Stimulated activated CD8-positive, alpha-beta memory T cell treated with anti-CD3 and anti-CD28 coated beads, Interleukin-12 subunit alpha, Interleukin-12 subunit beta, amount 100 ng/mL, for 24 hours (primary cell): ENCODE results near the gene PCDH9.
"Not testable (repeated sequence)": the region's sequence is repeated elsewhere in the genome, so short reads cannot be mapped to it uniquely, and the experiment has no call there.

Experiments used
- DNase-seq: peaks from one replicate; pipeline ENCODE4 v3.0.0-alpha.2; 2020; ENCODE audit errors: extremely low read depth

PCDH9 gene

DNA sequence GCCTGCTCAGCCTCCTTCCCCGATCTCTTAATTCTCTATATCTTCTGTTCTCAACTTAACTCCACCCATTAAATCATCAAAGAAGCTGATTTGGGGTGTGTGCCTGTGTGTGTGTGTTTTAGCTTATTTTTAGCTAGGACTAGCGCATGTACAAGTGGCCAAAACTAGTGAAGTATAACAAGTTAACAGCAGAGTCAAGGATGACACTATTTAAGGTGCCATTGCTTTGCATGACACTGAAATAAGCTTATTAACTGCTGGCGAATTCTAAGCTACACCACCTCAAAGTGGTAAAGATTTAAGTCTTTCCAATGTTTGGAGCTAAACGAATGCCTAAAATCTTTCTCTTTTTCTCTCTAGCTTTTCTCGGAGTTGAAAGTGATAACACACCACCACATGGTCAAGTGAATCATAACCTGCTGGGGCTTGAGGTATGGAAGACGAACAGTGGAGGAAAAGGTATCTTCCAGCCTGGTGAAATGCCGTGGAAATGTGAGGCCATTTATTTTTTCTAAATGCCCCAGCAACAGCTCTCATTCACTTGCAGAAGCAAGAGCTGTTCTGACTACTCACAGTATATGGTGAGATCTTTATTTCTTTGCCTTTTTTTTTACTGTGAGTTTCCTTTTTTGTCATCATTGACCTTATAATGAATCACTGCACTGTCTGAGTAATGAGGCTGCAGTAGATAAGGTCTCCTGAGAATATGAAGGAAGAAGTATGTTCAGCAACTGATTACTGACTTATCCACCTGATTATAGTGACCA is 570.3 kb downstream of the PCDH9 start:
- no peak for DNase-seq

DNA sequence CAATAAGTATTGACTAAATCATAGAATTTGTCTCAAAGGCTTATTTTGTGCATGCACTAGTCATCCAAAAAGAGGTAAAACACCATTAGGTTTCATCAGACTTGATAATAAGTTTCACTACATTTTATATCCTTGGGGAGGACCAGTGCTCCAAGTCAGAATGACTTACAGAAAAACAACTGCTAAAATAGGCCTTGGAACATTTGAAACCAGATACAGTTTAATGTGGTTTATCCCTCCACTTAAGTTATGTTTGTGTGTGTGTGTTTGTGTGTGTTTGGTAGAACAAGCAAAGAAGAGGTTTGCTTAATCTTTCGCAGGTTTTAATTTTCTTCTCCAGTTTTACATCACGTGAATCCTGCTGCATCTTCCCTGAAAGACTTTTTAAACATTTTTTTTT is 570.9 kb downstream of the PCDH9 start:
- no peak for DNase-seq

DNA sequence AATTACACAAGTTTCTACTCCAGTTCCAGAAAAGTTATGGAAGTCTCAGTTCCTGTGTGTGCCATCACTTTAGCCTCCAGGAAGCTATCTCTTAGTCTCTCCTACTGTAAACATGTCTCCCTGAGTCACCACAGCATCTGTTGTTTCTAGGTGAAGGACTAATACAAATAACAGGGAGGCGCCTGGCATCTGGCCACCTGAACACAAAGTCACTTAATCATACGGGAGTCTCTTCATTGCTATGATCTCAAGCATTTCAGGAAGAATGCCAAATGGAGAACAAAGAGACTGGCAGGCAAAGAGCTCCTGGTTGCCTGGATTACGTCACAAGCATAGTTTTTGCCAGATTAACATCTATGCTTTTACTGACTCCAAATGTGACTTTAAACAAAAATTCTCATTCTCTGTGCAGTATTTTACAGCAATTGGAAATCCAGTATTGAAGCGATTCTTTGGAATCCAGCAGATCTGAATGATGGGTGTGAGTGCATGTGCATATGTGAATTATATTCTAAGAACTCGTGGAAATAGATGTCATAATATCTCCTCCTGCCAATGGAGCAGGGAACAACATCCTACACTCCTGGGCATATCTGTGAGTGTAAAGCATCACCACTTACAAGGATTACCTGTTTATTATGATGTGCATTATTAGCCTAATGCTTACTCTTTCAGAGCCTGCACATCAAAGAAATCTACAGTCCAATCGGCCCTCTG is 572.8 kb downstream of the PCDH9 start:
- DNase-seq: no peak

DNA sequence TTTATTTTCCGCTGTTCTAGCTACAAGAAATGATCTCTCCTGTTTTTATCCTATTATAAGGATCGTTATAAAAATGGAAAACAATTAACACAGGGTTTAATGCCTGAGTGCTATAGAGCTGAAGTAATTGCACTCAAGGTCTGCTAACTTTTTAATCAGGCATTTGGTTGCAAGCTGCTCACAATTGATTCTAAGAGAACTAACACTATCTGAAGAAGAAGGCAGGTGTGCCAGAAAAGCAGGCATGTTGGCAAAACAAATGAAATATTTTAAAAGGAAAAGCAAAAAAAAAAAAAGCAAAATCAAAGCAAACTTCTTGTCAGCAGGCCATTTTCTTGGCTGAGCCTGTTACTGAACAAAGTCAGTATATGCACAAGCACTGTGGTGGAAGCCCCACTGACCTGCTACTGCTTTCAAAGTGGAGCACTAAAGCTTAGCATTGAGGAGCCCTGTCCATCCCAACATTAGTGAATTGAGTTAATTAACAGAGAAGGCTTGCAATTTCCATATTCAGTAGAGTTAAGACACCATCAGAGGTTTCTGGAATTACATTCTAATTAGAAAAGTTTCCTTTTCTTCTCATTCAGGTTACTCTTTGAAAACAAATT is 574.2 kb downstream of the PCDH9 start:
- no peak for DNase-seq

DNA sequence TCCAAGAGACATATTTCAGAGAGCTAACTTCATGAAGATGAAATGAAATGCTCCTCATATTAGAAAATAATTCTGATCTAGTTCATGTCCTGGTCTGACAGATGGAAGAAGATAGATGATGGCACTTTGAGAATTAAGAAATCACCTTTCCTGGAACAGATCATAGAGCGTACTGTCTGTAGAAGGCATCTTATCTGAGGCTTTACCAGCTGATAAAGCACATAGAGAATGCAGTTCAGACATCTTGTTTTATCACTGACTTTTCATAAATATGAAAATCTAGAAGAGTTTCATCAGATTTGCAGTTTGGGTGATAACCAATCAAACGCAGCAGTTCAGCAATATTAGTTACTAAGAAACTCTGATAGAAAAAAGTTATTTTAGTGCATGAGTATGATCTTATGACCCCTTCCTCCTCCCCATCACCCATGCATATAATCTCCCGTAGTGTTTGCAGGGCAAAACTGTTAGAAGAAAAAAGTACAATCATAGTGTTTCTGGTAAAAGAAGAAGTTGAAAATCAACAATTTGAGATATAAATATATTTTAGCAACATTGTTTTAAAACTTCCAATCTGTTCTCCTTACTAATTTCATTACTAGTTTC is 585.2 kb downstream of the PCDH9 start:
- DNase-seq: no peak

DNA sequence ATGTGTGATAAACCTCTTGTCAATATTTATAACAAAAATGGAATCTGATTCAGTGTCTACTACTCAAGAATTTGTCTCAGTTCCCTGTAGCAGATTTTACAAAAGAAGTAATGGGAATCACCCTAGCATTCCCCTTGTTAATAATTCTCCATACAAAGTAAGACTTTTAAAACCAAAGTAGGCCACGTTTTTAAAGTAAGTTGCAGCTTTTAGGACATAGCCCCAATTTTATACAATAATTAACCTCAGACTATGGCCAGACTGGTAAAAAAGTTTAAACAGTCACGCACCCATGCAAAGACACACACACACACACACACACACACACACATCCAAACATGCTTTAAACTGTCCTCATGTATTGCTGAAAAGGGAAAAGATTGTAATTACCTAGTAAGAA is 589.9 kb downstream of the PCDH9 start:
- no peak for DNase-seq

DNA sequence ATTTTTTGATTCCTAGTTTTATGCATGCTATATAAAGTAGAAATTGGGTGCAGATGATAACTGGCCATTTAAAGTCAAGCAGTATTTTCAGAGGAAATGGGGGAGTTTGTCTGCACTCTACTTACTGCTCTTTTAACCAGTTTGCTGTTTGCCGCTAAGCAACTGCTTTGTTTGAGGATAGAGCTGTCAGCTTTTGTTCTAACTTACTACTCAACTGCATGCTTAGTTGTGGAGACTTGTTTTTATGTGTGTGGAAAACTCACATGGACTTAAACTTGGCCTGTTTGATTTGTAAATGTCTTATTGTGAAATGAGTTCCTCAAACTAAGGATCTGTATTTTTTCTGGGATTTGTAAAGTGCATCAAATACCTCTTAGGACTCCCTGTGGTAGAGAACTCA is 591.1 kb downstream of the PCDH9 start:
- DNase-seq: no peak

DNA sequence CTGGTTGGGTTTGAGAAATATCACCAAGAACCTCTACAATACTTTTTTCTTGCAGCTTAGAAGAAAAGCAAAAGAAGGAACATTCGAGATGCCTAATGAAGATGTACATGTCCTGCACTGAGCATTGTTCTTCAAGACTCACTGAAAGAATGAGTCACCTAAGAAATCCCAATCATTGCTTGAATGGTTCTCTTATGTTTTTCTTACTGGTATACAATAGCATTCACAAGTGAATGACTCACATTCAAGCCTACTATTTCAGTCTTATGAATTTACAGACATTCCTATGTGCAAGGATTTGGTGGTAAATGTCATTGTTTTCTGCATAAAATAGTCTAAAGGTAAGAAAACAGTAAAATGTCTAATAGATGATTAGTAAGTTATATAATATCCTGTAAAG is 594.6 kb downstream of the PCDH9 start:
- no peak for DNase-seq

DNA sequence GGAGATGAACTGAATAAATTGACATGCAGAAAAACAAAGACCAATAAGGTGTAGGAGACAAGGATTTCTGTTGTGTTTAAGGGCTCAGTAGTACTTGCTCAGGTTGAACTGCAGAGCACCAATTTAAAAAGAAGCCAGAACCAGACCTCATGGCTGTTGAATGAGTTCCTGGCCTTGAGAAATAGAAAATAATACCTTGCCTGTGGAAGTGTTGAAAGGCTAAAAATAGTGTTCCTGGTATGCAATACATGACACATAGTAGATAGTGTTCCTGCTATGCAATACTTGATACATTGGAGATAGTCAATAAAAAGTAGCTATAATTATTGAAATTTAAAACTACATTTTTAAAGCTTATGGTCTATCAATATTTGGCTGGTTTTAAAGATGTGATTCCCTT is 595.8 kb downstream of the PCDH9 start:
- DNase-seq: no peak

DNA sequence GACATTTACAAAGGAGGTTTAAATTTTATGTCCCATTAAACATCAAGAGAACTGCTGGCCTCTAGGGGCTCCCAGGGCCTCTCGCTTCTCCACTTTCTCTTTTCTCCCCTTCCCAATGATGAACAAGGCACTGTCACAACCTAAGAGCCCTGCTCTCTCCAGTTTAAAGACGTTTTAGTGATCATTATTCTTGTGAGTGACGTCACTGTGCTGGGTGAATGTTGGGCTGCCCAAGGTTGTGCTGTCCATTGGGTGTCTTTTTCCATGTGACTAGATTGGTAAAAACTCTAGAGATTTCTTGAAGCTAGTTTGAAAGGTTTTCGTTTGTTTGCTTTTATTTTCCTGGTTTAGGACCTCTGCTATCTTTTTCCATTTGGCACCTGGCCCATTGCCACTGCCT is 602.6 kb downstream of the PCDH9 start:
- no peak for DNase-seq

DNA sequence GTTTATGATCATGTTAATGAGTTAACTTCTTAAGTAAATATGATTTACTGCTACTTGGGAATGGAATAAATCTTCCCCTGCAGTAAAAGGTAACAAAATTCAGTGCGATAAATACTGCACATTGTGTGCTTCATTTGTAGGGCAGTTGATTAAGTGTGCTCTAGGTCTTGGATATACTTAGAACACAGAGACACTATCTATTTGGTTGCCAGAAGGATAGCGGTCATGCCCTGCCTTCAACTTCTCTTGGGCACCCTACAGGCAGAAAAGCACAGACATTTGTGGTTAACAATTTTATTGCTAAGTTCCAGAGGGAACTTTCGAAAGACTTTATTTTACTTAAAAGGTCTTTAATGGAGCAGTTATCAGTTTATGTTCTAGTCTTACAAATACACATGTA is 605.8 kb downstream of the PCDH9 start:
- DNase-seq: no peak

DNA sequence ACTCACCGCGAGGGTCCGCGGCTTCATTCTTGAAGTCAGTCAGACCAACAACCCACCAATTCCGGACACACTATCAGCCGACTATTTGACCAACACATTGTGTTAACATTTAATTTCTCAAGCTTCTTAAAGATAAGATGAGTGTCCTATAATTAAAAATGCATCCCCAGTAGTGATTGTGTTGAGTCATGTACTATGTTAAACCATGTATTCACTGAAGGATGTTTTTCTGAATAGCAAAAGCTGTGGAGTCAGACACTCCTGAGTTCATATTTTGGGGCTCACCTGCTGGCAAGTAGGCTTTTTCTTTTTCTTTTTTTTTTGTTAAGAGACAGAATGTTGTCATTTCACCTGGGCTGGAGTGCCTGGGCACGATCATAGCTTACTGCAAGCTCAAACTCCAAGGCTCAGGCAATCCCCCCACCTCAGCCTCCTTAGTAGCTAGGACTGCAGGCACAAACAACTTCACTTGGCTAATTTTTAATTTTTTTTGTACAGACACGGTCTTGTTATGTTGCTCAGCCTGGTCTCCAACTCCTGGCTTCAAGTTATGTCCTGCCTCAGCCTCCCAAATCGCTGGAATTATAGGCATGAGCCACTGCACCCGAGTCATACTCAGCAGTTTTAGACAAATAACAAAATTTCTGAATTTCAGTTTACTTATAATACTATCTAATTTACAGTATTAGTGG is 606.9 kb downstream of the PCDH9 start:
- no peak for DNase-seq

DNA sequence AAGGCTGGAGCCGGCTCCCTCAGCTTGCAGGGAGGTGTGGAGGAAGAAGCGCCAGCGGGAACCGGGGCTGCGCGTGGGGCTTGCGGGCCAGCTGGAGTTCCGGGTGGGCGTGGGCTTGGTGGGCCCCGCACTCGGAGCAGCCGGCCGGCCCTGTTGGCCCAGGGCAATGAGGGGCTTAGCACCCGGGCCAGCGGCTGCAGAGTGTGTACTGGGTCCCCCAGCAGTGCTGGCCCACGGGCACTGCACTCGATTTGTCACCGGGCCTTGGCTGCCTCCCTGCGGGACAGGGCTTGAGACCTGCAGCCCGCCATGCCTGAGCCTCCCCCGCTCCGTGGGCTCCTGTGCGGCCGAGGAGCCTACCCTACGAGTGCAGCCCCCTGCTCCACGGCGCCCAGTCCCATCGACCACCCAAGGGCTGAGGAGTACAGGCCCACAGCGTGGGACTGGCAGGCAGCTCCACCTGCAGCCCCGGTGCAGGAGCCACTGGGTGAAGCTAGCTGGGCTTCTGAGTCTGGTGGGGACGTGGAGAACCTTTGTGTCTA is 608.2 kb downstream of the PCDH9 start:
- DNase-seq: not testable (repeated sequence)

DNA sequence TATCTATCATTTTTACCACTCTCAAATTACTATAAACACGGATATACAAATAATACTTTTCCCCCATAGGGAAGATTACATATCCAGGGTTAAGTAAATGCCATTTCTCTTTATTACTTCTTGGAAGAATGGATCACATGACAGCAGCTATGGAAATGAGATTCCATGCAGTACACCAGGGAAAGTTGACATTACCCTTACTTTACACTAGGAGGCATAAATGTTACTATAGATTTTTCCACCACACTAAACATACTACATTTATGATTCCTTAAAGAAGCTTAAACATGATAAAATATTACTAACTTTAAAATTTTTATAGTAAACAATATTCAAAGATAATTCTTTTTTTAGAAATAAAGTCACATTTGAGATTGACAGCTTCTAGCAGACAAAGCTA is 611.4 kb downstream of the PCDH9 start:
- no peak for DNase-seq

DNA sequence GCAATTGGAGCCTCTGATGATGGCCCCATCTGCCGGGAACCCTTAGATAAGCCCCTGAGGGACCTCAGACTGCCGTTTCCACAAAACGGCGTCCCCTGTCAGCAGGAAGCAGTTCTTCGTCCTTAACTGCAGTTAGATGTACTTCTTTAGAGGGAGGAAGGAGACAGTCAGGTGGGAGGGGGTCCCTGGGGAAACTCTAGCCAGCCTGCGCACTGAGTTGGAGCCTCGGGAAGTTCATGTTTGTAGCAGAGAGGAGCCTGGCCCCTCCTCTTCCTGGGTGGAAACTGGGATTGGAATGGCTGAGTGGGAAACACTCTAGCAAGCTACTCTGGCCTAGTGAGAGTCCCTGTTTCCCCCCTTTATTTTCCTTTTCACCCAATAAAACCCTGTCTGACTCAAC is 612.4 kb downstream of the PCDH9 start:
- DNase-seq: no peak

DNA sequence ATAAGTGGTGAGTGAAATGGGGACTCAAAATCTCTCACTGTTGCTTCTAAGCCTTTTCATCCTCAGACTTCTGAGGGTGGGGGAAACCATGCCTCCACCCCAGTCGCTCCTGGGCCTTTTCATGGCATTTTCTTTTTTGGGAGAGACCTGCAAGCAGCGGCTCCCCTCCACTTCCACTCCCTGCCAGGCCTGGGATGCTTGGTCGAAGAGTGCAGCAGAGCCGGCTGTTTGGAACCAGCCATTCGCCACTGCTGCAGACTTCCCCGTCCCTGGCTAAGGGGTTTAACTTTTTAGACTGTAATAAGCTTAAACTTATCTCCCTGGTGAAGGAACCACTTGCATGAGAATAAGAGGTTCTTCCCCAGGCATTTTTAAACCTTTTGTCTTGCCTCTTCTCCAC is 617.2 kb downstream of the PCDH9 start:
- DNase-seq: no peak

DNA sequence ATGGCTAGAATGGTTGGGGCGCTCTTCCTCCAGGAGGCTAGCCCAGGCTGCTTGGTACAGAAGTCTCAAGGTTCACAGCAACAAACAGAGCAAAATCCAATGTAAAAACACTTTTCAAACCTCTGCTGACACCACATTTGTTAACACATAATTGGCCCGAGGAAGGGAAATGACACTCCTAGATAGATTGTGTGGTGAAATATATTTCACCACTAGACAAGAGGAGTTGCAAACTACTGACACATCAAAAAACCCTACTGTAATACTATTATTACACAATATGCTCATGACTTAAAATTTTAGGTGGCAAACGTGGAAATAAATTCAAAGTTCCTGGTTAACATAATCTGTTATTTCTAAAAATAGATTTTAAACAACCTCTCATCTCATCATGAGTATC is 643.6 kb downstream of the PCDH9 start:
- DNase-seq: no peak

DNA sequence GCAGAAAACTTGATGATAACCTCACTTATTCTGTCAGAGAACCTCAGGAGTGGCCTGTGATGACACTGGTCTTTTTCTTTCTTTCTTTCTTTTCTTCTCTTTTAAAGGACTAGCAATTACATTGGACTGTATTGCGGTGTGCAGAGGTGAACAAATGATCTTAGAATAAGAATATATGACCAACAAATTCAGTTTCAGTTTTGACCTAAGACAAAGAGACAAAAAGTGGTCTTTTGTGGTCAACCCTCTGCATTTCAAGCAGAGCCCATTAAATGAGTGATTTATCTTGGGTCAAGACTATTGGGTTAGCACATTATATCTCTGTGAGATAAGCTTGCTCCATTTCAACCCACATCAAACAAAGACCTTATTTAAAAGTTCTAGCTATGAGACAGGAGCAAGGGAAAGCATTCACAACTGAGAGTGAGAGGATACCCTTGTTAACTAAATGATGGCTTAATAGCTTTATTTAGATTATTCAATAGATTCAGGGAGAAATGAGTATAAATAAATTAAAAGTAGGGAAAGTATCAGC is 644.4 kb downstream of the PCDH9 start:
- DNase-seq: no peak

DNA sequence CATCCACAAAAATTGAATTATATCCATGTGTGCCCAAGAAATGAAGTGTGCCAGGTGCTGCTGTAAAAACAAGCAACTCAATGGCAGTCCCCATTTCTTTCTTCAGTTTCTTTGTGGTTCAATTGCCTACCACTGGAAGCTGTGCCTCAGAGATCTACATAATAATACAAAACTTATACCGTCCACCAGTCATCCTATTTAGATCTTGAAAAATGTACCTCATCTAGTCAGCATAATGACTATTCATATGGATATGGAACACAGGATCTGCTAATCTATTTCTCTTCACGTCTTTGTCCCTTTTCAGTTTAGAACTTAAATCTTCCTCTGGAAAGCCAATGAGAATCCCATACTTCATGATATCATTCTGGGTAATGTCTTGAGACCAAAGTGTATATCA is 648.5 kb downstream of the PCDH9 start:
- no peak for DNase-seq

DNA sequence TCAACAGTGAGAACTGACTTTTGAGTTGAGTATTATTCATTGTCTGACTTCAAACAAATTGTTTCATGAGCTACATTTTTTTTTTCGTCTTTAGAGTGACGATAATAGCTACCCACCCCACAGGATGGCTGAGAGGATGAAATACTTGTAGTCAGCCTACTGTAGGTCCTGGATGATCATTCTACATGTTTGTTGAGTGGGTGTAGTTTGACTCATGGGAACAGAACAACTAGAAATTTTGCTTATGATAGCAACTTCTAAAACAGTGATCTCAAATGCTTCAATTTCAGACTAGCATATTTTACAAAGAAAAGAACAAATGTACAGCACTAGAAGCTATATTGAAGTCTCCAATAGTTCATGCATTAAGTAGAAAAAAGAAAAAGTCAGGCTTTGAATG is 651.8 kb downstream of the PCDH9 start:
- DNase-seq: no peak

DNA sequence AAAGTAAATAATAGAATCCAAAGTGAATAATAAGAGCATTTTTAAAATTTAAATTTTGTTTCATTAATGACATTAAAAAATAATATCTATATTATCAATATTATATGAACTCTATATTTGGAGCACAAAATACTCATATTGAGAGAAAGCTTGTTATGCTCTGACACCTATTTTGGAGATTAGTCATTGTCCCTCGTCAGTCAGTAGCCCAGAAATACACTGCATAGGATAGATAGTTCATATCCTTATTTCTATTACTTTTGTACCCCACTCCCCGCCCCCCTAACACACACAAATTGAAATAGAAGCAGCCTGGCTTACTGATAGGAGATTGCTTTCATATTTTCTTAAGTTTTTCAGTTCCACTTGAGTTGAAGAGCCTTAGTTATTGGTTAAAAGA is 652.8 kb downstream of the PCDH9 start:
- DNase-seq: no peak

DNA sequence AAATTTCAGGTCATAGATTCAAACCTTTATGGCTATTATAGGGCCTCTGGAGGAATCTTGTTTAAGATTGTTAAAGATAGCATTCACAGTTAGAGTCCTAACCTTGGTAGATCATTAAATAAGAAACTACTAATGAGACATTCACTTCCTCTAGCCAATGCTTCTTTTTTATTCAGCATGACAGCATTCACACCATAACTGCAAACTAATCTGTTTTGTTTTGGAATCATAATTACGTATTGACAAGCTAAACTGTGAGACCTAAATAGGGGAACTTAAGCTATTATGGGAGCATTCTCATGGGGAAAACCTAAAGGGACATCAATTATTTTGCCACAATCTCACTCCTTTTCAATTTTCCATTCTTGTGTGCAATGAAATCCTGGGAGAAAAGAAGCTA is 653.8 kb downstream of the PCDH9 start:
- no peak for DNase-seq
